ENCODE data around the gene DEAF1. TPM values are rescaled to one million over a fixed set of nuclear protein-coding genes. Genes with fewer than 3 reads are reported as not detected.

Gene DEAF1
- total RNA-seq, 1 experiment from 2014 or later = 50.6 TPM

GRCh38 chr11:621838-622237, 73.2 kb downstream of the DEAF1 start:
- ChIA-PET POLR2A (no interaction called here), CTCF (no interaction called here)
- TF ChIP-seq CTCF (IDR thresholded peaks at IDR 0.05; ENCODE audit: insufficient read depth in 1 of 2, low read depth in 1 of 2, low read length in 1 of 2, severe bottlenecking in 1 of 2, unreplicated experiment in 1 of 2) = no peak
- Mint-ChIP-seq H3K27ac (ENCODE audit: unreplicated experiment) (no peak overlapping the region), H3K27me3 (ENCODE audit: insufficient read depth, unreplicated experiment) (no peaks in the 10 kb centered on the region), H3K4me1 (ENCODE audit: low read depth, unreplicated experiment) (no peaks in the 10 kb centered on the region), H3K4me3 (ENCODE audit: unreplicated experiment) (no peak overlapping the region), H3K9me3 (ENCODE audit: unreplicated experiment) (no peaks in the 10 kb centered on the region), H3K36me3 (ENCODE audit: insufficient read depth, unreplicated experiment) (peaks cover 70% of the 10 kb centered on the region)
- H3K27me3 ChIP-seq (replicated peaks; ENCODE audit: control insufficient read depth, insufficient read depth, low read length) = no peaks in the 10 kb centered on the region
- DNase-seq = no peak
- H3K36me3 ChIP-seq (ENCODE audit: control insufficient read depth, insufficient read depth, low read length) = no peaks in the 10 kb centered on the region; the same call in none of the 2 replicates
- intact Hi-C loops (cut with micrococcal nuclease; ENCODE audit: unreplicated experiment) = no loop called here
- no TSS peak for BruUV-seq (replicated peaks)
- H3K4me3 ChIP-seq (ENCODE audit: low read depth, low read length) = no peak overlapping the region
- H3K9me3 ChIP-seq = no peaks in the 10 kb centered on the region
- H3K4me1 ChIP-seq = peaks cover 25% of the 10 kb centered on the region

DNA sequence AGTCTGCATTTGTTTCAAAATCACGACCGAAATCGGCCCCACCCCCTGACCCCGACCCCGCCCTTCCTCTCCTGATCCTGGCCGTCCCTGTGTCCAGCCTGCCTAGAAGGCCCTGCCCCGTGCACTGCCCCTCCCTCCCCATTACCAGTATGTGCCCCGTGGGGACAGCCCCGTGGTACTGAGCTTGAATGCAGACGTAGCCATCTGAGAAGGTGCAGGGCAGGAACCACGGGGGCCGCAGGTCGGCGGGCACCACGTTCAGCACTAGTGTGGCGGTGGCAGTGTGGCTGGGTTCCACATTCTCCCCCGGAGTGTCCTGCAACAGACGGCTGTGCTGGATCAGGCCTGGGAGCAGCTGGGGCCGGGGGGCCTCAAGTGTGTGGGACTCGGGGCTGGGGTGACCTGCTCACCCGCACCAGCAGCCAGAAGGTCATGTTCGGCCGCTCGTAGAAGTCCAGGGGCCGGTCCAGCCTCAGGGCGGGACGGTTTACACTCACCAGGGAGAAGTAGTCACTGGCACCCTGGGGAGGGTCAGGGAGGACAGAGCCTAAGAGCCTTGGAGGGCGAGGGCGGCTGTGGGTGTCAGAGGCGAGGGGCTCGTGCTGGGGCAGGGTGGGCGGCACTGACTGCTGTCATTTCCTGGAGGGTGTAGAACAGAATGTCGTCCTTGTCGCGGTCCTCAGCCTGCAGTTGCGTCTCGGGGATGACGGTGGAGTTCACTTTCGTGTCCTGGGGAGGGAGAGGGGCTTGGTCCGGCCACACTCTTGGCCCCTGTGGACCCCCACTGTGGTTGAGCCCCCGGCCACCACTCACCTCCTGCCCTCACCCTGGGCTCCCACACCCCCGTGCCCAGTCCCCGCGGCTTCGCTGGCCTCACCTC, 73.8 kb downstream of the DEAF1 start:
- H3K4me3 ChIP-seq (ENCODE audit: low read depth, low read length) = no peak overlapping the region
- ChIA-PET CTCF (no interaction called here), POLR2A (no interaction called here)
- Mint-ChIP-seq H3K27me3 (ENCODE audit: insufficient read depth, unreplicated experiment) (no peaks in the 10 kb centered on the region), H3K4me1 (ENCODE audit: low read depth, unreplicated experiment) (no peaks in the 10 kb centered on the region), H3K4me3 (ENCODE audit: unreplicated experiment) (no peak overlapping the region), H3K36me3 (ENCODE audit: insufficient read depth, unreplicated experiment) (peaks cover 77% of the 10 kb centered on the region), H3K9me3 (ENCODE audit: unreplicated experiment) (no peaks in the 10 kb centered on the region), H3K27ac (ENCODE audit: unreplicated experiment) (no peak overlapping the region)
- intact Hi-C loops (cut with micrococcal nuclease; ENCODE audit: unreplicated experiment) = no loop called here
- H3K36me3 ChIP-seq (ENCODE audit: control insufficient read depth, insufficient read depth, low read length) = no peaks in the 10 kb centered on the region; the same call in none of the 2 replicates
- H3K4me1 ChIP-seq = peaks cover 25% of the 10 kb centered on the region
- TF ChIP-seq CTCF (IDR thresholded peaks at IDR 0.05; ENCODE audit: insufficient read depth in 1 of 2, low read depth in 1 of 2, low read length in 1 of 2, severe bottlenecking in 1 of 2, unreplicated experiment in 1 of 2) = no peak
- BruUV-seq (replicated peaks) = no TSS peak
- DNase-seq = no peak
- H3K27me3 ChIP-seq (replicated peaks; ENCODE audit: control insufficient read depth, insufficient read depth, low read length) = no peaks in the 10 kb centered on the region
- no peaks in the 10 kb centered on the region for H3K9me3 ChIP-seq

DNA sequence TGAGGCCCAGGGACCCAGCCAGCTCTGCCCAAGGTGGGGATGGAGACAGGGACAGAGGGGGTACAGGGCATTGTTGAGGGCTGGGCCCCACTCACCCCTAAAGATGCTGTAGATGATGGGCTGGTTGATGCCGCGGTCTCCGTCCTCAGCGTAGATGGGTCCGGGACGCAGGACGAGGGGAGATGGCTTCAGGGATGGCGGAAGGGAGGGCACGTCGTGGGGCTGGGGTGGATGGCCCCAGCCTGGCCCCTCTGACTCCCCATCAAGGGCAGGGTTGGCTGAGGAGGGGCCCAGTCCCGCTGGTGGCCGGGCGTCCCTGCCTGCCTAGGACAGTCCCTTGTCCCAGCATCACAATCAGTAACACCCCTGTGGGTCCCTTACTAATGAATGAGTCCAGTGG, 74.8 kb downstream of the DEAF1 start:
- Histone ChIP-seq H3K27me3 (replicated peaks; ENCODE audit: control insufficient read depth, insufficient read depth, low read length) (no peaks in the 10 kb centered on the region), H3K4me3 (ENCODE audit: low read depth, low read length) (no peak overlapping the region), H3K36me3 (ENCODE audit: control insufficient read depth, insufficient read depth, low read length) (peaks cover 1% of the 10 kb centered on the region), H3K4me1 (peaks cover 21% of the 10 kb centered on the region), H3K9me3 (no peaks in the 10 kb centered on the region)
- H3K36me3 Mint-ChIP-seq (ENCODE audit: insufficient read depth, unreplicated experiment) = peaks cover 82% of the 10 kb centered on the region
- no peaks in the 10 kb centered on the region for H3K27me3 Mint-ChIP-seq (ENCODE audit: insufficient read depth, unreplicated experiment)
- H3K27ac Mint-ChIP-seq (ENCODE audit: unreplicated experiment) = no peak overlapping the region
- no peaks in the 10 kb centered on the region for H3K9me3 Mint-ChIP-seq (ENCODE audit: unreplicated experiment)
- H3K4me1 Mint-ChIP-seq (ENCODE audit: low read depth, unreplicated experiment) = no peaks in the 10 kb centered on the region
- H3K4me3 Mint-ChIP-seq (ENCODE audit: unreplicated experiment) = no peak overlapping the region
- no peak for DNase-seq
- CTCF ChIA-PET = no interaction called here
- no TSS peak for BruUV-seq (replicated peaks)
- POLR2A ChIA-PET = no interaction called here
- no peak for TF ChIP-seq CTCF (IDR thresholded peaks at IDR 0.05; ENCODE audit: insufficient read depth in 1 of 2, low read depth in 1 of 2, low read length in 1 of 2, severe bottlenecking in 1 of 2, unreplicated experiment in 1 of 2)
- intact Hi-C loops (cut with micrococcal nuclease; ENCODE audit: unreplicated experiment) = no loop called here

All from Caco-2 (cell line).